ENCODE measurements around the gene PLEK2. TPM values are rescaled to one million over a fixed set of nuclear protein-coding genes. Genes with fewer than 3 reads are reported as not detected.
A peak's percentile ranks its signal among the peaks of the same experiment; 100 is the strongest.

PLEK2 gene
- total and polyA plus RNA-seq, 2 donors (not counting 3 experiments of a cell fraction or from before 2014, with no cell fraction given): 1.4 to 3.8 TPM

- H3K27ac ChIP-seq (ENCODE audit: insufficient read depth, low read depth, low read length): peak overlapping the region; percentile 74
- no peaks in the 10 kb centered on the region for H4K20me1 ChIP-seq (replicated peaks; ENCODE audit: control insufficient read depth, extremely low read depth, insufficient read depth, low read length)
Observed at GRCh38 chr14:67370830-67371229, 41.1 kb downstream of the PLEK2 start.

More at GRCh38 chr14:67370830-67371229, 41.1 kb downstream of the PLEK2 start:
- no peak overlapping the region for H3K9ac ChIP-seq (replicated peaks; ENCODE audit: extremely low read depth, insufficient read depth, low read length)
- DNase-seq (ENCODE audit: low read depth, low spot score) (peak; percentile 47), FAIRE-seq (peak; percentile 72)
- TF ChIP-seq POLR2A (IDR thresholded peaks at IDR 0.05; ENCODE audit: low read depth, low read length) (no peak), EZH2 (IDR thresholded peaks at IDR 0.05; ENCODE audit: borderline replicate concordance, low read depth, low read length, severe bottlenecking) (no peak), JUN (IDR thresholded peaks at IDR 0.05; ENCODE audit: borderline replicate concordance, insufficient read depth, insufficient read length, low read depth) (peak; percentile 23), CTCF (IDR thresholded peaks at IDR 0.05; ENCODE audit: extremely low read depth in 1 of 2, insufficient read depth in 1 of 2, low read depth in 1 of 2, low read length in 2 of 2) (no peak), GATA2 (IDR thresholded peaks at IDR 0.05; ENCODE audit: insufficient read depth, insufficient read length, low read depth, low read length) (peak; percentile 72), FOS (IDR thresholded peaks at IDR 0.05; ENCODE audit: borderline replicate concordance, insufficient read depth, low read length) (peak; percentile 60), POLR2AphosphoS5 (IDR thresholded peaks at IDR 0.05; ENCODE audit: insufficient read depth, low read depth, low read length) (no peak), MYC (IDR thresholded peaks at IDR 0.05; ENCODE audit: low read depth, low read length) (no peak), MAX (IDR thresholded peaks at IDR 0.05; ENCODE audit: insufficient read depth, insufficient read length) (no peak)
- no peaks in the 10 kb centered on the region for H3K27me3 ChIP-seq (ENCODE audit: control insufficient read depth in 2 of 2, insufficient read depth in 2 of 2, low read length in 2 of 2)
- H3K36me3 ChIP-seq (ENCODE audit: control insufficient read depth in 2 of 2, extremely low read depth in 1 of 2, insufficient read depth in 2 of 2, low read length in 2 of 2): peaks cover 15 to 27% of the 10 kb centered on the region in 2 experiments
- no peak overlapping the region for H2AFZ ChIP-seq (ENCODE audit: low read depth, low read length)
- intact Hi-C loops (cut with micrococcal nuclease): no loop called here
- POLR2A ChIA-PET: no interaction called here
- H3K4me2 ChIP-seq (ENCODE audit: insufficient read depth, low read length): peak overlapping the region; percentile 33
- peaks cover 42% of the 10 kb centered on the region for H3K79me2 ChIP-seq (ENCODE audit: control insufficient read depth, insufficient read depth, low read length)
- peaks cover 31% of the 10 kb centered on the region for H3K4me1 ChIP-seq (ENCODE audit: control insufficient read depth, extremely low read depth, insufficient read depth, low read length)
- BruUV-seq (replicated peaks): no TSS peak
- no peaks in the 10 kb centered on the region for H3K9me3 ChIP-seq (replicated peaks; ENCODE audit: control insufficient read depth, insufficient read depth, low read length)
- peaks cover 3% of the 10 kb centered on the region for H3K9me1 ChIP-seq (replicated peaks; ENCODE audit: control insufficient read depth, extremely low read depth, insufficient read depth, low read length)
- peak overlapping the region in 1 of 3 experiments; percentile 12 for H3K4me3 ChIP-seq (replicated peaks in 1 of 3; ENCODE audit: insufficient read depth in 1 of 3, low read depth in 1 of 3, low read length in 3 of 3)
- dilution Hi-C loops (cut with MboI; ENCODE audit: extremely low pct_ligation_motif_present, low sequenced_read_pairs): no loop called here
- CTCF ChIA-PET: interaction anchor here (1.4 kb wide), 1 partner anchor 11 kb away, joined by 4 read pairs; the partner anchor contains the start of gene ATP6V1D
